ENCODE data around the gene IMMP2L.

- no peak for TF ChIP-seq POLR2A (IDR thresholded peaks at IDR 0.05)
- no peak for TF ChIP-seq CTCF (IDR thresholded peaks at IDR 0.05)
Observed at GRCh38 chr7:110875346-110875745, 686.9 kb downstream of the IMMP2L start.

Data from uterus (tissue), 2 donors.